HepG2 (cell line): ENCODE measurements around the gene TGM6. TPM values are rescaled to one million over a fixed set of nuclear protein-coding genes. Genes with fewer than 3 reads are reported as not detected.

Experiments
- ATAC-seq: fragments of 200-7000 bp; cut with Tn5 transposase; 3 replicates; pipeline ENCODE4 v1.9.1; 2020; ENCODE audit warnings: mild to moderate bottlenecking, moderate library complexity
- BruUV-seq: library from RNA; stranded (reverse); fragments of 400-500 nt; replicated peaks from 2 replicates; lab custom pipeline; 2021; lab: Mats Ljungman, UMichigan
- CTCF ChIA-PET: fragments of 300-600 bp; formaldehyde crosslinking; extraction: SDS; loops from one replicate; lab custom pipeline; 2021; ENCODE audit warnings: low total read pairs, inconsistent platforms, low intra/inter-chr PET ratio; lab: Yijun Ruan, JAX
- POLR2A ChIA-PET: fragments of 350-600 bp; sonication (Branson Sonifier 250); formaldehyde crosslinking; loops from one replicate; lab custom pipeline; 2020; ENCODE audit warnings: antibody characterized with exemption, inconsistent platforms; lab: Yijun Ruan, JAX
- DNase-seq: peaks from one replicate; pipeline ENCODE4 v3.0.0-alpha.2; 2015; ENCODE audit warnings: low spot score
- FAIRE-seq: peaks from 3 replicates; lab custom pipeline; 2011; peaks lifted over from hg19 to GRCh38; lab: Jason Lieb, UNC
- H2AFZ ChIP-seq: one replicate; pipeline ENCODE4 v1.6.1; 2011; ENCODE audit warnings: low read length, inconsistent platforms
- H3K27ac ChIP-seq: fragments of 300-600 bp; 3 replicates; pipeline ENCODE4 v1.8.0; 2011; ENCODE audit warnings: mixed run types, mild to moderate bottlenecking, mixed read lengths, low read length, inconsistent platforms; ENCODE audit not compliant: insufficient read depth; ENCODE audit errors: extremely low read length
- H3K27me3 ChIP-seq, 2 experiments: fragments of 200-600 bp in 1 of 2; 2 replicates in 1 of 2; 3 replicates in 1 of 2; pipeline versions ENCODE4 v1.6.0 to v1.8.0; 2011; ENCODE audit warnings: low read length in 2 of 2, mild to moderate bottlenecking in 2 of 2, moderate library complexity in 2 of 2, inconsistent platforms in 1 of 2; ENCODE audit not compliant: insufficient read depth in 2 of 2, control insufficient read depth in 1 of 2
- H3K36me3 ChIP-seq, 2 experiments: fragments of 200-600 bp in 1 of 2; replicated peaks in 1 of 2; 2 replicates in 1 of 2; 3 replicates in 1 of 2; pipeline versions ENCODE4 v1.5.1 to v1.8.0; 2011; ENCODE audit warnings: low read length in 2 of 2, inconsistent platforms in 1 of 2; ENCODE audit not compliant: insufficient read depth in 2 of 2, control insufficient read depth in 1 of 2
- H3K4me1 ChIP-seq: 2 replicates; pipeline ENCODE4 v1.5.1; 2012; ENCODE audit warnings: low read length, inconsistent platforms; ENCODE audit not compliant: insufficient read depth
- H3K4me2 ChIP-seq: 2 replicates; pipeline ENCODE4 v1.6.0; 2011; ENCODE audit warnings: low read depth, low read length, inconsistent platforms
- H3K4me3 ChIP-seq, 3 experiments: fragments of 200-600 bp in 1 of 3; sonication (generic), shearing (Covaris generic) in 1 of 3; replicated peaks in 1 of 3; 2 replicates each; pipeline ENCODE4 v1.5.1; 2011 to 2016; ENCODE audit warnings: low read length in 3 of 3, inconsistent platforms in 2 of 3, low read depth in 2 of 3, mild to moderate bottlenecking in 2 of 3, control low read depth in 1 of 3, mixed read lengths in 1 of 3; ENCODE audit not compliant: insufficient read depth in 1 of 3
- H3K79me2 ChIP-seq: one replicate; pipeline ENCODE4 v1.6.1; 2011; ENCODE audit warnings: low read length, inconsistent platforms; ENCODE audit not compliant: insufficient read depth
- H3K9ac ChIP-seq: 2 replicates; pipeline ENCODE4 v1.6.0; 2011; ENCODE audit warnings: mild to moderate bottlenecking, low read depth, low read length, inconsistent platforms; ENCODE audit not compliant: insufficient read depth
- H3K9me3 ChIP-seq: 2 replicates; pipeline ENCODE4 v1.5.1; 2012; ENCODE audit warnings: mild to moderate bottlenecking, low read length
- H4K20me1 ChIP-seq: 2 replicates; pipeline ENCODE4 v1.6.0; 2011; ENCODE audit warnings: inconsistent platforms, mild to moderate bottlenecking, low read length, moderate library complexity; ENCODE audit not compliant: insufficient read depth
- FOXP4 ChIP-seq: sonication (generic); formaldehyde crosslinking; IDR thresholded peaks from 2 replicates; pipeline ENCODE4 v1.4.0; 2020; ENCODE audit warnings: missing genetic modification reagents
- ZKSCAN8 ChIP-seq: IDR thresholded peaks from 2 replicates; pipeline ENCODE4 v1.6.1; 2016; ENCODE audit warnings: borderline replicate concordance, missing genetic modification reagents, missing compliant biosample characterization
- ZNF768 ChIP-seq: sonication (generic); formaldehyde crosslinking; IDR thresholded peaks from 2 replicates; pipeline ENCODE4 v1.4.0; 2020; ENCODE audit warnings: missing genetic modification reagents
- WGBS: methylation state at CpG from one replicate; pipeline ENCODE4 v1.1.6; 2017; ENCODE audit warnings: low lambda C conversion rate; 5-methylcytosine and 5-hydroxymethylcytosine counted together
- in situ Hi-C: cut with HindIII; loops from 2 replicates; pipeline ENCODE4 v1.10.0; 2017; ENCODE audit warnings: low pct_unique_long_range_greater_than_20kb; ENCODE audit not compliant: extremely low pct_ligation_motif_present
- intact Hi-C: fragments of 100-400 bp; cut with micrococcal nuclease; formaldehyde crosslinking; loops from one replicate; pipeline ENCODE4 v1.10.0; 2022; ENCODE audit not compliant: unreplicated experiment
- polyA plus RNA-seq, 8 experiments: library from polyadenylated mRNA; depleted of rRNA in 3 of 8; stranded (reverse) in 7 of 8; unstranded in 1 of 8; fragments of >200 nt; fragmentation: Illumina TruSeq in 4 of 8; extraction: Trizol in 4 of 8; gene quantifications; 2 replicates each; pipeline versions ENCODE4 v1.2.1 to v1.2.3, GENCODE V29; 2011 to 2016; ENCODE audit warnings: low read depth in 4 of 8, missing spikeins in 1 of 8, mixed read lengths in 1 of 8; ENCODE audit not compliant: insufficient read depth in 1 of 8
- total RNA-seq, 5 experiments: library from RNA; depleted of rRNA; stranded (reverse); fragments of >200 nt; fragmentation: Illumina TruSeq; extraction: Trizol; gene quantifications; 2 replicates each; pipeline ENCODE4 v1.2.3, GENCODE V29; 2016; ENCODE audit warnings: low read depth in 1 of 5
- TF ChIP-seq, protein P1 (sequence below): sonication (generic); formaldehyde crosslinking; IDR thresholded peaks from 2 replicates; pipeline ENCODE4 v1.8.0; 2022; ENCODE audit warnings: low read depth, missing genetic modification reagents

The TGM6 gene
- total and polyA plus RNA-seq, 2 of the 13 experiments (the other 11 are each of a cell fraction or from before 2014, with no cell fraction given) = not detected

DNA sequence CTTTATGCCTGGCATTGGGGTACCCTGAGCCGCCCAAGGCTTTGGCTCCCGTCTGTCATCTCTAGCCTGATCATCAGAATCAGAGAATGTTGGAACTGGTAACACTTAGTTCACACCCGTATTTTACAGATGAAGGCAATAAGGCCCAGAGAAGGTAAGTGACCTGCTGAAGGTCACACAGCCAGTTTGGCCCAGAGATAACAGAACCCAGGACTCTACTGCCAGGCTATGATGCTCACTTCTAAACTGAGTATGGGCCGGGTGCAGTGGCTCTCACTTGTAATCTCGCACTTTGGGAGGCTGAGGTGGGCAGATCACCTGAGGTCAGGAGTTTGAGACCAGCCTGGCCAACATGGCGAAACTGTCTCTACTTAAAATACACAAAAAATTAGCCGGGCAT lies 1.8 kb upstream of the TGM6 start:
- H3K9me3 ChIP-seq = no peaks in the 10 kb centered on the region
- no peak for FAIRE-seq

More for the DNA sequence above, 1.8 kb upstream of the TGM6 start:
- Histone ChIP-seq H3K36me3 (no peaks in the 10 kb centered on the region), H3K4me2 (no peak overlapping the region), H3K27me3 (peaks cover 3 to 11% of the 10 kb centered on the region in 2 experiments; a peak in 3 of 5 replicates), H3K79me2 (no peaks in the 10 kb centered on the region), H3K4me1 (no peaks in the 10 kb centered on the region), H4K20me1 (no peaks in the 10 kb centered on the region), H3K4me3 (no peak overlapping the region), H3K9ac (no peak overlapping the region), H3K27ac (no peak overlapping the region), H2AFZ (no peak overlapping the region)
- ChIA-PET CTCF (no interaction called here), POLR2A (no interaction called here)
- DNase-seq (no peak), ATAC-seq (no peak)
- 26% methylated on average over 7 of the region's 7 CpGs for WGBS
- intact Hi-C loops (no loop called here), in situ Hi-C loops (no loop called here)
- no TSS peak for BruUV-seq
- TF ChIP-seq ZNF768 (CRISPR knock-in tag) (peak; percentile 91), ZKSCAN8 (no peak), FOXP4 (CRISPR knock-in tag) (no peak)
- TF ChIP-seq, protein P1, sequence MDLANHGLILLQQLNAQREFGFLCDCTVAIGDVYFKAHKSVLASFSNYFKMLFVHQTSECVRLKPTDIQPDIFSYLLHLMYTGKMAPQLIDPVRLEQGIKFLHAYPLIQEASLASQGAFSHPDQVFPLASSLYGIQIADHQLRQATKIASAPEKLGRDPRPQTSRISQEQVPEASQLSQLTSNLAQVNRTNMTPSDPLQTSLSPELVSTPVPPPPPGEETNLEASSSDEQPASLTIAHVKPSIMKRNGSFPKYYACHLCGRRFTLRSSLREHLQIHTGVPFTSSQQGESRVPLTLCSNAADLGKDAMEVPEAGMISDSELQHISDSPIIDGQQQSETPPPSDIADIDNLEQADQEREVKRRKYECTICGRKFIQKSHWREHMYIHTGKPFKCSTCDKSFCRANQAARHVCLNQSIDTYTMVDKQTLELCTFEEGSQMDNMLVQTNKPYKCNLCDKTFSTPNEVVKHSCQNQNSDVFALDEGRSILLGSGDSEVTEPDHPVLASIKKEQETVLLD (CRISPR knock-in tag) = no peak
